ENCODE data around the gene SMIM43.

DNA sequence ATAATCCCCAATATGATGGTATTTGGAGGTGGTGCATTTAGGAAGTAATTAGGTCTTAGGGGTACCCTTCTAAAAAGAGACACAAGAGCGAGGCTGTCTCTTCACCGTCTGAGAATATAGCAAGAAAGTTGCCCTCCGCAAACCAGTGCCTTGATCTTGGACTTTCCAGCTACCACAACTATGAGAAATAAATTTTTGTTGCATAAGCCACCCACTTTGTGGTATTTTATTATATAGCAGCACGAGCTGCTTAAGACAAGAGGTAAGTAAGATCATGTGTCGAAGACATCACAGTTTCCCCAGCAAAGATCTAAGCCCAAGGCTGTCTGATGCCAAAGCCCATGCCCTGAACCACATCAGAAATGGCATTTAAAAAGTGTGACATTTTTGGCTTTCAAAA, 26.5 kb upstream of the SMIM43 start:
- TF ChIP-seq CTCF (IDR thresholded peaks at IDR 0.05): no peak
- no peak for TF ChIP-seq ZFX (IDR thresholded peaks at IDR 0.05; ENCODE audit: borderline replicate concordance)
